ENCODE measurements around the gene MAPKAPK3. TPM values are rescaled to one million over a fixed set of nuclear protein-coding genes. Genes with fewer than 3 reads are reported as not detected.
"Not testable (repeated sequence)": the region's sequence is repeated elsewhere in the genome, so short reads cannot be mapped to it uniquely, and the experiment has no call there.

Gene MAPKAPK3
- total RNA-seq, 1 donor from 2014 or later, result 37.0 TPM

GRCh38 chr3:50665081-50665840 lies 48.3 kb downstream of the MAPKAPK3 start:
- no peak for DNase-seq (ENCODE audit: low read depth, low spot score)
- no peak for TF ChIP-seq CTCF (conservative IDR thresholded peaks at IDR 0.05)
- Mint-ChIP-seq H3K27me3 (ENCODE audit: low read depth) (peaks cover 17% of the 10 kb centered on the region), H3K36me3 (ENCODE audit: low read depth) (no peaks in the 10 kb centered on the region), H3K4me1 (no peaks in the 10 kb centered on the region), H3K9me3 (no peaks in the 10 kb centered on the region), H3K4me3 (no peak overlapping the region), H3K27ac (ENCODE audit: unreplicated experiment) (no peak overlapping the region)

GRCh38 chr3:50665841-50666115 lies 48.8 kb downstream of the MAPKAPK3 start:
- not testable (repeated sequence) for H3K36me3 Mint-ChIP-seq (ENCODE audit: low read depth); H3K4me1 Mint-ChIP-seq; H3K27ac Mint-ChIP-seq (ENCODE audit: unreplicated experiment); H3K9me3 Mint-ChIP-seq; DNase-seq (ENCODE audit: low read depth, low spot score); H3K4me3 Mint-ChIP-seq
- H3K27me3 Mint-ChIP-seq (ENCODE audit: low read depth), result peaks cover 22% of the 10 kb centered on the region

GRCh38 chr3:50666837-50667236 lies 49.9 kb downstream of the MAPKAPK3 start:
- Mint-ChIP-seq H3K4me3 (no peak overlapping the region), H3K36me3 (ENCODE audit: low read depth) (no peaks in the 10 kb centered on the region)

GRCh38 chr3:50671331-50671730 lies 54.4 kb downstream of the MAPKAPK3 start:
- DNase-seq (ENCODE audit: low read depth, low spot score), result no peak
- H3K36me3 Mint-ChIP-seq (ENCODE audit: low read depth), result no peaks in the 10 kb centered on the region
- no peak overlapping the region for H3K27ac Mint-ChIP-seq (ENCODE audit: unreplicated experiment)
- peaks cover 12% of the 10 kb centered on the region for H3K4me1 Mint-ChIP-seq
- no peak overlapping the region for H3K4me3 Mint-ChIP-seq
- TF ChIP-seq CTCF (conservative IDR thresholded peaks at IDR 0.05), result no peak
- H3K9me3 Mint-ChIP-seq, result no peaks in the 10 kb centered on the region
- H3K27me3 Mint-ChIP-seq (ENCODE audit: low read depth), result peaks cover 66% of the 10 kb centered on the region

More at GRCh38 chr3:50666837-50667236, 49.9 kb downstream of the MAPKAPK3 start:
- Mint-ChIP-seq H3K9me3 (no peaks in the 10 kb centered on the region), H3K27ac (ENCODE audit: unreplicated experiment) (no peak overlapping the region), H3K27me3 (ENCODE audit: low read depth) (peaks cover 33% of the 10 kb centered on the region), H3K4me1 (no peaks in the 10 kb centered on the region)
- no peak for DNase-seq (ENCODE audit: low read depth, low spot score)
- TF ChIP-seq CTCF (conservative IDR thresholded peaks at IDR 0.05), result no peak

GRCh38 chr3:50672656-50673055 lies 55.7 kb downstream of the MAPKAPK3 start:
- Mint-ChIP-seq H3K36me3 (ENCODE audit: low read depth) (no peaks in the 10 kb centered on the region), H3K4me1 (peaks cover 18% of the 10 kb centered on the region), H3K27ac (ENCODE audit: unreplicated experiment) (no peak overlapping the region), H3K27me3 (ENCODE audit: low read depth) (peaks cover 71% of the 10 kb centered on the region), H3K4me3 (peak overlapping the region; percentile 84), H3K9me3 (no peaks in the 10 kb centered on the region)
- DNase-seq (ENCODE audit: low read depth, low spot score), result no peak
- no peak for TF ChIP-seq CTCF (conservative IDR thresholded peaks at IDR 0.05)

GRCh38 chr3:50673931-50674330 lies 57.0 kb downstream of the MAPKAPK3 start:
- TF ChIP-seq CTCF (conservative IDR thresholded peaks at IDR 0.05), result no peak
- DNase-seq (ENCODE audit: low read depth, low spot score), result no peak
- H3K36me3 Mint-ChIP-seq (ENCODE audit: low read depth), result no peaks in the 10 kb centered on the region

More at GRCh38 chr3:50673931-50674330, 57.0 kb downstream of the MAPKAPK3 start:
- H3K27me3 Mint-ChIP-seq (ENCODE audit: low read depth), result peaks cover 68% of the 10 kb centered on the region
- H3K4me1 Mint-ChIP-seq, result peaks cover 18% of the 10 kb centered on the region
- H3K27ac Mint-ChIP-seq (ENCODE audit: unreplicated experiment), result no peak overlapping the region
- peak overlapping the region; percentile 84 for H3K4me3 Mint-ChIP-seq
- no peaks in the 10 kb centered on the region for H3K9me3 Mint-ChIP-seq

All from neural crest cell (in vitro differentiated cells).